Stimulated activated CD4-positive, alpha-beta T cell treated with anti-CD3 and anti-CD28 coated beads, Interleukin-12 subunit alpha, Interleukin-12 subunit beta, amount 100 ng/mL, for 48 hours (primary cell): ENCODE measurements around the gene RBM23.
A peak's percentile ranks its signal among the peaks of the same experiment; 100 is the strongest.
"Not testable (repeated sequence)": the region's sequence is repeated elsewhere in the genome, so short reads cannot be mapped to it uniquely, and the experiment has no call there.

ENCODE experiments used
- DNase-seq, 3 donors: peaks; one replicate each; pipeline ENCODE4 v3.0.0-alpha.2; 2020; ENCODE audit warnings: low read depth in 2 of 3, low spot score in 1 of 3

Gene RBM23

DNA sequence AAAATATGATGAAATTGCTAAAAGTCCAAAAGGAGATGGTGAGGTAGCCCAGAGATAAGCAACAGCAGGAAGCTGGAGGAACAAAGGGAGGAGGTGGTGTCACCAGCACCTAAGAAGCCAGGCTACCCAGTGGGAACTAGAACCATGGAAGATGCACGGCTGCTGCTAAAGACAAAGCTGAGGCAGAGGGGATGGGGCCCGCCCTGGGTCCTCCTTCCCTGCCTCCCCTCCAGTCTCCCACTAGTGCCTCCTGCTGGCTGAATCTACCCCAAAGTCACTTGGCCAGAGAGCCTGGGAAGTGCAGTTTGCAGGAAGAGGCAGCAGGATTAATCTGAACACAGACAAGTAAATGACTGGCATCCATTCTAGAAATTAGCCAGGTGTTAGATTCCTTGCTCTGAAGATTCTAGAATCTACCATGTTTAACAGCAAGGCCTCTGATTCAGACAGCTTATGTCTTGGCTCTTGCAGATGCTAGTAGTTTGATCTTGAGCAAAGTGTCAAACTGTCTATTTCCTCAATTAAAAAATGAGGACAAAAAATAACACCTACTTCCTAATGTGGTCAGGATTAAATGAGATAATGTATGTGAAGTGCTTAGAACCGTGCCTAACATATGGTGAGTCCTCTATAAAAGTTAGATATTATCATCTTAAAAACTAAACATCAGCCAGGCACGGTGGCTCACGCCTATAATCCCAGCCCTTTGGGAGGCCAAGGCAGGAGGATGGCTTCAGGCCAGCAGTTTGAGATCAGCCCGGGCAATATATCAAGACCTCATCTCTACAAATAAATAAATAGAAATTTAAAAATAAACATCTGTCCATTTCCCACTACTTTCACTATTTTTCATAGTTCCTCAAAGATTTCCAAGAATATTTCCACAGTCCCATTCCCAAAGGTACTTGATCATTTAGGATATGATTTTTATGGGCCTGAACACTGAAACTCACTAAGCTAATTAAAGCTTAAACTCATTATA is 53.2 kb downstream of the RBM23 start:
- no peak for DNase-seq

DNA sequence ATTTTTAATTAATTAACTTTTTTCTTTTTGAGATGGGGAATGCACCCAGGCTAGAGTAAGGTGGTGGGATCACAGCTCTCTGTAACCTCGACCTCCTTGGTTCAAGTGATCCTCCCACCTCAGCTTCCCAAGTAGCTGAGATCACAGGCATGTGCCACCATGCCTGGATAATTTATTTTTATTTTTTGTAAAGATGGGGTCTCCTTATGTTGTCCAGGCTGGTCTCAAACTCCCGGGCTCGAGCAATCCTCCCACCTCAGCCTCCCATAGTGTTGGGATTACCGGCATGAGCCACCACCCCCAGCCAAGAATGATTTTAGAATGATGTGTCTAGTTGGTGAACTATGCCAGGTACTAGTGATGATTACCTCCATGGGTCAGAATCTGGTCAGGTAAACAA is 54.0 kb downstream of the RBM23 start:
- no peak for DNase-seq

DNA sequence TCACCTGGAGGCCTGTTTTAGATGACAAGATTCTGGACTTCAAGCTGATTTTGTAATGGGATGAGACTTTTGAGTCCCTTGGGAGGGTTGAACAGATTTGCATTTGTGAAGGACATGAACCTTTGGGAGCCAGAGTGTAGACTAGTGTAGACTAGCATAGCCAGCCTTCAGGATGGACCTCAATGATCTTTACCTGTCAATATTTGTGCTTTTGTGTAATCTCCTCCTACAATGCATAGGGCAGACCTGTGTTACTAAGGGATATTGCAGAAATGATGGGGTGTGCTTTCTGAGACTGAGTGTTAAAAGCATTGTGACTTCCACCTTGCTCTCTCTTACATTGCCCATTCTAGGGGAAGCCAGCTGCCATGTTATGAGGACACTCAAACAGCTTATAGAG is 57.3 kb downstream of the RBM23 start:
- no peak for DNase-seq

DNA sequence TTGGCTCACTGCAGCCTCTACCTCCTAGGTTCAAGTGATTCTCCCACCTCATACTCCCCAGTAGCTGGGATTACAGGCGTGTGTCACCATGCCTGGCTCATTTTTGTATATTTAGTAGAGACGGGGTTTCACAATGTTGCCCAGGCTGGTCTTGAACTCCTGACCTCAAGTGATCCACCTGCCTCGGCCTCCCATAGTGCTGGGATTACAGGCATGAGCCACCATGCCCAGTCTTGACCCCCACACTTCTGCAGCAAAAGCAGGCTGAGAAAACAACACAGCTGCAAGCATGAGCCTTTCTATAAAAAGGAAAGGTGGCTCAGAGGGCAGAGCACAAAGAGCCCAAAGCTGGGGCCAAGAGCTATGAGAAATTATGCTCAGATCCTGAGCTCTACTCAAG is 58.6 kb downstream of the RBM23 start:
- DNase-seq = not testable (repeated sequence)

DNA sequence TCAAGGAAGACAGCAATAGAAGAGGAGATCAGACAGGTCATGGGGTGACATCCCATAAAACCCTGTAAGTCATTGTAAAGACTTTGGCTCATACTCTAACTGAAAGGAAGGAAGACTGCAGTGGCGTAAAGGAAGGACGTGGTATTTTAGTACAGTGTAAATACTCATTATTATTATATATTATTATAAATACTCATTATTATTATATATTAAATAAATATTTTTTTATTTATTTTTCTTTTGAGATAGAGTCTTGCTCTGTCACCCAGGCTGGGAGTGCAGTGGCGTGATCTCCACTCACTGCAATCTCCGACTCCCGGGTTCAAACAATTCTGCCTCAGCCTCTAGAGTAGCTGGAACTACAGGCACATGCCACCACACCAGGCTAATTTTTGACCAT is 62.5 kb downstream of the RBM23 start:
- DNase-seq = no peak

DNA sequence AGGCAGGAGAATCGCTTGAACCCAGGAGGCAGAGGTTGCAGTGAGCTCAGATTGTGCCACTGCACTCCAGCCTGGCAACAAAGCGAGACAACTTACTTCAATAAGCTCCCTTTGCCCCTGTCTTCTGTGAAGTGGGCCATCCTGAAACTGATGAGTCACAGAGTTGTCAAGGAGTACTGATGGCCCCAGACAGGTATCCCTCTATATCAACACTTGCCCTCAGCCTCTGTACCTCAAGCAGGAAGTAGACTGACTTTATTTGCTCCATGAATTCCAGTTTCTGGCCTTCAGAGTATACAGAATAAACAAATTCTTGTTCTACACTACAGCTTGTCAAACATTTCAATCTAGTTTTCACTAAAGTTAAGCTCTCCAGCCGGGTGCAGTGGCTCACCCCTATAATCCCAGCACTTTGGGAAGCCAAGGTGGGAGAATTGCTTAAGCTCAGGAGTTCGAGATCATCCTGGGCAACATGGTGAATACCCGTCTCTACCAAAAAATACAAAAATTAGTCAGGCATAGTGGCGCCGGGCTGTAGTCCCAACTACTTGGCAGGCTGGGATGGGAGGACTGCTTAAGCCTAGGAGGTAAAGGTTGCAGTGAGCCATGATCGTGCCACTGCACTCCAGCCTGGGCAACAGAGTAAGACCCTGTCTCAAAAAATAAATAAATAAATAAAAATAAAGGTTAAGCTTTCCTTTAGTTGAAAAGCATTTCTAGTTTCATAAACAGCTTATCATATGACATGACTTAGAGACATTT is 63.8 kb downstream of the RBM23 start:
- DNase-seq = no peak

DNA sequence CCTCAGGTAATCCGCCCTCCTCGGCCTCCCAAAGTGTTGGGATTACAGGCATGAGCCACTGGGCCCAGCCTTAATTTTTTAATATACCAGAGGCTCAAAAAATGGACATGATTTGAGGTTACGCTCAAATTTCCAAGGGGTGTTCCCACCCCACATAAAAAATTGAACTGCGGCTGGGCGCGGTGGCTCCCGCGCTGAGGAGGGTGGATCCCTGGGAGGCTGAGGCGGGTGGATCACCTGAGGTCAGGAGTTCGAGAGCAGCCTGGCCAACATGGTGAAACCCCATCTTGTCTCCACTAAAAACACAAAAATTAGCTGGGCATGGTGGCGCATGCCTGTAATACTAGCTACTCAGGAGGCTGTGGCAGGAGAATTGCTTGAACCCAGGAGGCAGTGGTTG is 64.7 kb downstream of the RBM23 start:
- DNase-seq = not testable (repeated sequence)

DNA sequence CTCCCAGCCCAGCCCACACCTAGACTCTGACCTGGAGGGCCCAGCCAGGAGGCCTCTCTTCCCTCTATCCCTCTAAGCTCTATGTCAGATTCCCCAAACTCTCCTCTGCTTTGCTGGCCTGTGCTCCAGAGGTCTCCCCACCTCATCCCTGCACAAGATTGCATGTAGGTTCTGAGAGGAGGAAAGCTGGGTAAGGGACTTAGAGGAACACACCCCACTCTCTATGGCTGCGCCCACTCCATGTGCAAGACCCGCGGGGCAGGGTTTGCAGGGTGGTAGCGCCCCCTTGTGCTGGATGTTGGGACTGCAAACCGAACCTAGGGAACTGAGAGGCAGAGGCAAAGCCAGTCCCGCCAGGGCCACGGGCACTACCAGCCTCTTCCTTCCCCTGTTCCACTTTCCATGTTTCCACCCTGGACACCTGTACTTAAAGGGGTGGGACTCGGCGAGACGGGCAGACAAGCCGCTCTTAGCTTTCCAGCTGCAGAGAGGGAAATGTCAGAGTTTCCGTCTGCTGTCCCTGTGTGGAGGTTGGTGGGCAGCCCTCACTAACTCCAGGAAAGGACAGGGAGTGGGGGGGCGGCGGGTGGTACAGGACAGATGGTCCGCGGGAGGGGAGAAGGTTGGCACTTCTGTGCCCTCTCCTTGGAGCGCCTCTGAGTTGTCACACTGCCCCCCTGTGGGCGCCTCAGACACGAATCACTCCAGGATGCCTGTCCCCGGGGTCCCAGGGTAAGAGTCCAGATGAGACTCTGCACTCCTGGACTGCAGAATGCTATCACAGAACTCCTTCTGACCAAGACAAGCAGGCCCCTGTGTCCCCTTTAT is 65.8 kb downstream of the RBM23 start:
- peak; percentile 86 to 99 (median 89) for DNase-seq

DNA sequence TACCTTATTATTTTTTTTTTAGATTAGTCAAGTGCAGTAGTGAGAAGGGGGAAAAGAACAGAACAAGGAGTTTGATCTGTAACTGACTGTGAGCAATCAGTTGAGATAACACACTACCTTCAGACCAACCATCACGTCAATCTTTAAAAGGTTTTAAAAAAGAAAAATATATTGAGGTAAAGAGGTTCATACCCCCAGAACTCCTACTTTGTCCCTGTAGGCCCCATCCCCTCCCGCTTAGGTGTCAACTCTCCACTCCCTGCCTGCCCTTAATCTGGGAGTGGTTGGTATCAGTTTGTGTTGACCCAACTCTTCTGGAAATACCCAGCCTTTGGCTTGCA is 66.4 kb downstream of the RBM23 start:
- no peak for DNase-seq

DNA sequence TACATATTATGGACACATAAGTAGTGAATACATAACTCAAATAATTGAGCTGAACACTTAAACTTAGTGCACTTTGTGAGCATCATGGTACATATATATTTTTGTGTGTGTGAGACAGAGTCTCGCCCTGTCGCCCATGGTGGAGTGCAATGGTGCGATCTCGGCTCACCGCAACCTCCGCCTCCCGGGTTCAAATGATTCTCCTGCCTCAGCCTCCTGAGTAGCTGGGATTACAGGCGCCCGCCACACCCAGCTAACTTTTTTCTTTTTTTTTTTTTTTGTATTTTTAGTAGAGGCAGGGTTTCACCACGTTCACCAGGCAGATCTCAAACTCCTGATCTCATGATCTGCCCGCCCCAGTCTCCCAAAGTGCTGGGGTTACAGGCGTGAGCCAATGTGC is 66.8 kb downstream of the RBM23 start:
- not testable (repeated sequence) for DNase-seq

DNA sequence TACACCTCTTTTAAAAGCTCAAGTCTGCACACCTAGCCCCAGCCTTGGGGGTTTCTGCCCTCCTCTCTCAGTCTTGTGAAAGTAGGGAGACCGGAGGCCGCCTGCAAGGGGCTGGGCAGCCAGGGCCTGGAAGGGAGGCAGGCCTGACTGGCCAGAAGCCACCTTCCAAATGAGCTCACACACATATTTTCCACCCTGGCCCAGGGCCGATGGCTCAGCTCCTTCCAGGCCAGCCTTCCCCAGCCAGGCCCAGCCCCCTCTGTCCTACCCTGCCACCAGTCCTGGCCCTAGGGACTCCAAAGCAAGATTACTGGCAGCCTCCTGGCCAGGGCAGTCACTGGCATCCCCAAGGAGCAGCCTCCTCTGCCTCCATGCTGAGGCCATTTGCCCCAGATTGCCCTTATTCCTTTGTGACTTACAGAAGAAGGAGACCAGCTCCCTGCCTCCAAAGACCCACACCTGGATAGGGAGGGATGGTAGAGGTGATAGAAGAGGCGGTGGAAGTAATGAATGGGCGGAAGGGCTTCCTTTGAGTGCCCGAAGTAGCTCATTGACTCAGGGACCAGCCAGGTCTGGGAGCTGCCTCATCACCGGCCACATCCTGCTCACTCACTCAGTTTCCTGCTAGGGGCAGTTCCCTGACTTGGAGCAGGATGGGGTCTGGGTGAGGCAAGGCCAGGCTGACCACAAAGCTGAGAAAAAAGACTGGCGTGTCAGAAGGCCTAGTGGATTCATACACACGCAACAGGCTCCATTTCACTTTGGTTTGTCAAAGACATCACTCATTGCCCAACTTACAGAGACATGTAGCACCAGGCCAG is 67.8 kb downstream of the RBM23 start:
- no peak for DNase-seq

DNA sequence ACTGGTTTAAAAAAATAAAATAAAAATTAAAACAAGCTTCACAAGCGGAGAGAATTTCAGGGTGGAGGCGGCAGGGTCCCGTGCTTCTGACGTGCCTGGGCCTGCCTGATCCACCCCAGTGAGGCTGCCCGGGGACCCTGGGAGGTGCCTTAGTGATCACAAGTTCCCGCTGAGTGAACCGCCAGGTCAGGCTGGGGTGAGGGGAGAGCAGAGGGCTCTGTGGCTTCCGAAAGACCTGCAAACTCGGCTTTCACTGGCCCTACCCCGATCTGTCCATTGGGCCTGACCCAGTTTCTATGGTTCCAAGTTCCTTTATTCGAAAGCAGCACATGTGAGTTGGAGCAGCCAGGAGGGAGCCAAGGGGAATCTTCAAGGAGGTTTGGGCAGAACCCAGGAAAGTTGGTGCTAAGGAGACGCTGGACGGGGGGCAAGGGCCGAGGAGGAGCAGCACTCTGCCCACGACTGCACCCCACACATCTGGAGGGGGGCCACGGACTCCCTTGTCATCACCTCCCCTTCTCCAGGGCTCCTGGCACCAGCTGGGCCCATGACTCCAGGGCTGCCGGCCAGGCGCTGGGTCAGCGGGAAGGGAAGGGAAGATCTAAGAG is 69.6 kb downstream of the RBM23 start:
- DNase-seq = no peak

DNA sequence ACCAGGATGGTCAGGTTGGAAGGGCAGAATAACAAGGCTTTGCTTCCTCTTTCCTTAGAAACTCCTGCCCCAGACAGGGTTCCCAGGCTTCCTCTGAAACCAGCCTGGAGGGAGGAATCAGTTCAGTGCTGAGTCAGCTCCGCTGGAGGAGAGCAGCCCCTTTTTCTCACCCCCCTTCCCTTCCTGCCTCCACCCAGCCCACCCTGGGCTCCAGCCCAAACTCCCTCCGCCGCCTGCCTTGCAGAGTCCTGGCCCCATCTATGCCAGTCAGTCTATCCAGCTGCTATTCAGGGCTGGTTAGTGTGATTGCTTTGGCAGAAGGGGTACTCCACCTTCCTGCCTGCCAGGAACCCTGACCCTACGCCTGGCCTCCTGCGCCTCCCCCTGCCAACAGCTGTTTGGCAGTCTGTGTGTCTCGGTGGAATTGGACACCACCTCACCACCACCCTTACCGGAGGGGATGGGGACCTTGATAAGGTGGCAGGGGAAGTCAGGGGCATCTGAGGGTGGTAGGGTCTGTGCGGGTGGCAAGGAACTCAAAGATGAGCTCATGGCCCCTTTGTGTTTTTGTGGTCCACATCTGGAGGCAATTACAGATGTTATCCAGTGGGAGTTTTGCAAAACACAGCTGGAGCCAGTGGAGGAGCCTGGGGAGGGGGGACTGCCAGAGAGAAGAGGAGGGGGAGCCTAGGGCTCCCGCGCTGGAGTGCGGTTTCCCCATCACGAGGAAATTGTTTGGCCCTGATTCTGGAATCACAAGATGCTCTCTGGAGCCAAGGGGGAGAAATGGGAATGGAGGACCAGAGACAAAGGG is 70.4 kb downstream of the RBM23 start:
- DNase-seq = no peak

DNA sequence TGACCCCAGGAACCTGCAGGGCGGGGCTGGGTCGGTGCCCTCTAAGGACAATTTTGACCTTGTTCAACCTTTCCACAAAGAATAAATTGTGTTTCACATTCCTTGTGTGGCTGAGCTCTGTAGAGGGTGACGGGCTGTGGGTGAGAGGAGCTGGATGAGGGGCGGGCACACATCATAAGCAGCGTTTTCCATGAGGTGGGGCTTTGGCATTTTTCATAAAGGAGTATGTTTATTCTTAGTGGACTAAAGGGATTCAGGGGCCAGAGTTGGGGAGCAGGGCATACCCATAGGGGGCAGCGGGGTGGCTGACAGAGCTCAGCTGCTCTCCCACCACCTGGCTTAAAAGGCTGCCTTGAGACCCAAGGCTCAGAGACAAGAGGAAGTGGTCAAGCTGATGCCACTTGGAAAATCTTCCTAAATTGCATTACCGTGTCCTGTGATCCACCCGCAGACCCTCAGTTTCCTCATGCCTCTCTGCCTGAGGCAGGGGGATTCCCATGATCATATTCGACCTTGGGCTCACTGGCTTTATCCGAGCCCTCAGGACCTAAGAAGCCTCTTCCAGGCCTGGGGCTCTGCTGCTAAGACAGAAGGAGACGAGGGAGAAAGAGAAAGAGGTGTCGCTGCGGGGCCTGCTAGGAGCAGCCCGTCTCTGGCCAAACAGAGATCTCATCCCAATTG is 71.1 kb downstream of the RBM23 start:
- no peak for DNase-seq

DNA sequence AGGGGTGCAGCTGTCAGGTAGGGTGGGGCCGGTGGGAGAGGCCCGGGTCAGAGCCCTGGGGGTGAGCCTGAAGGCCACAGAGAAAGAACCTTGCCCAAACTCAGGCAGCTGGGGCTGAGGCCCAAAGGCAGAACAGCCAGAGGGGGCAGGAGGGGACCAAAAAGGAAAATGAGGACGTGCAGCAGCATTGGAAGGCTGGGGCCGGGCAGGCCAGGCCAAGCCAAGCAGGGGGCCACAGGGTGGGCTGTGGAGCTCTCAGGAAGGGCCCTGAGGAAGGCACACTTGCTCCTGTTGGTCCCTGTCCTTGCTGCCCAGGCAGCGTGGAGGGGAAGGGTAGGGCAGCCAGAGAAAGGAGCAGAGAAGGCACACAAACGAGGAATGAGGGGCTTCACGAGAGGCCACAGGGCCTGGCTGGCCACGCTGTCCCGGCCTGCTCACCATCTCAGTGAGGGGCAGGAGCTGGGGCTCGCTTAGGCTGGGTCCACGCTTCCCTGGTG is 72.1 kb downstream of the RBM23 start:
- no peak for DNase-seq

DNA sequence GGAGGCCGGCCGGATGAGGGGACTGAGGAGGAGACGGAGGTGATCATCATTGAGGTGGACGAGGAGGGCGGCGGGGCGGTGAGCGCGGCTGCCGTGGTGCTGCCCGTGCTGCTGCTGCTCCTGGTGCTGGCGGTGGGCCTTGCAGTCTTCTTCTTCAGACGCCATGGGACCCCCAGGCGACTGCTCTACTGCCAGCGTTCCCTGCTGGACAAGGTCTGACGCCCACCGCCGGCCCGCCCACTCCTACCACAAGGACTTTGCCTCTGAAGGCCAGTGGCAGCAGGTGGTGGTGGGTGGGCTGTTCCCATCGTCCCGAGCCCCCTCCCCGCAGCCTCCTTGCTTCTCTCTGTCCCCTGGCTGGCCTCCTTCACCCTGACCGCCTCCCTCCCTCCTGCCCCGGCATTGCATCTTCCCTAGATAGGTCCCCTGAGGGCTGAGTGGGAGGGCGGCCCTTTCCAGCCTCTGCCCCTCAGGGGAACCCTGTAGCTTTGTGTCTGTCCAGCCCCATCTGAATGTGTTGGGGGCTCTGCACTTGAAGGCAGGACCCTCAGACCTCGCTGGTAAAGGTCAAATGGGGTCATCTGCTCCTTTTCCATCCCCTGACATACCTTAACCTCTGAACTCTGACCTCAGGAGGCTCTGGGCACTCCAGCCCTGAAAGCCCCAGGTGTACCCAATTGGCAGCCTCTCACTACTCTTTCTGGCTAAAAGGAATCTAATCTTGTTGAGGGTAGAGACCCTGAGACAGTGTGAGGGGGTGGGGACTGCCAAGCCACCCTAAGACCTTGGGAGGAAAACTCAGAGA is 72.9 kb downstream of the RBM23 start:
- no peak for DNase-seq

DNA sequence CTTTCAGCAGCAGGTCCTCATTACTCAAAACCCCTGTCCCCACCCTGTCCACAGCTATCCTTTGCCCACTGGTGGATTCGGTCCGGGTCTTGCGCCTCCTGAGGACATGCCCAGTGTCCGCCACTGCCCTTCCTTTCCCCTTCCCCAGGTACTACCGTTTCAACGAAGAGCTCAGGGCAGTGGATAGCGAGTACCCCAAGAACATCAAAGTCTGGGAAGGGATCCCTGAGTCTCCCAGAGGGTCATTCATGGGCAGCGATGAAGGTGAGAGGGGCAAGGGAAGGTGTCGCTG is 73.9 kb downstream of the RBM23 start:
- DNase-seq = no peak
